AG04449 (cell line): ENCODE results near the gene NENF.
"Not testable (repeated sequence)": the region's sequence is repeated elsewhere in the genome, so short reads cannot be mapped to it uniquely, and the experiment has no call there.

Experiments used
- CTCF ChIA-PET: fragments of 350-600 bp; formaldehyde crosslinking; extraction: SDS; loops from one replicate; lab custom pipeline; 2021; ENCODE audit warnings: antibody characterized with exemption; lab: Yijun Ruan, JAX
- POLR2A ChIA-PET: fragments of 400-600, 350-600 bp; formaldehyde crosslinking; extraction: SDS; loops from one replicate; lab custom pipeline; 2020; ENCODE audit warnings: antibody characterized with exemption, inconsistent platforms; lab: Yijun Ruan, JAX
- DNase-seq: peaks from one replicate; pipeline ENCODE4 v3.0.0-alpha.2; 2010; ENCODE audit warnings: low read depth, low spot score
- H3K4me3 ChIP-seq: 2 replicates; pipeline ENCODE4 v1.5.1; 2011; ENCODE audit warnings: low read depth, mild to moderate bottlenecking, control low read depth, low read length
- CTCF ChIP-seq: IDR thresholded peaks from one replicate; pipeline ENCODE4 v1.5.1; 2011; ENCODE audit warnings: mild to moderate bottlenecking, moderate library complexity, low read length, control low read depth, inconsistent platforms; ENCODE audit not compliant: insufficient read depth; ENCODE audit errors: missing control alignments

The NENF gene

GRCh38 chr1:212477680-212478466 lies 45.2 kb downstream of the NENF start:
- no peak for DNase-seq
- CTCF ChIA-PET: interaction anchor here (0.6 to 6.1 kb wide), 71 partner anchors 7 to 797 kb away, joined by 3 to 59 read pairs (median 5); partner anchors contain the start of genes ATF3 and BATF3
- POLR2A ChIA-PET: interaction anchor here (0.8 to 1.2 kb wide), 2 partner anchors 130 to 131 kb away, joined by 4 to 13 read pairs; partner anchors contain the start of gene ATF3
- H3K4me3 ChIP-seq: no peak overlapping the region
- TF ChIP-seq CTCF: no peak

- no peak for TF ChIP-seq CTCF
- POLR2A ChIA-PET: interaction anchor here (0.8 kb wide), 1 partner anchor 130 kb away, joined by 4 read pairs; the partner anchor contains the start of gene ATF3
Observed at GRCh38 chr1:212478467-212479025, 45.8 kb downstream of the NENF start.

GRCh38 chr1:212479188-212479587 lies 46.5 kb downstream of the NENF start:
- no peak for DNase-seq
- ChIA-PET POLR2A (no interaction called here), CTCF (interaction anchor here (0.6 to 6.1 kb wide), 16 partner anchors 9 to 925 kb away, joined by 3 to 59 read pairs (median 7); partner anchors contain the start of gene ATF3)
- no peak overlapping the region for H3K4me3 ChIP-seq
- no peak for TF ChIP-seq CTCF

More at GRCh38 chr1:212478467-212479025, 45.8 kb downstream of the NENF start:
- H3K4me3 ChIP-seq: no peak overlapping the region
- CTCF ChIA-PET: interaction anchor here (0.7 to 6.1 kb wide), 36 partner anchors 9 to 798 kb away, joined by 3 to 59 read pairs (median 6); partner anchors contain the start of gene ATF3
- no peak for DNase-seq

GRCh38 chr1:212480711-212481437 lies 48.2 kb downstream of the NENF start:
- DNase-seq, H3K4me3 ChIP-seq, POLR2A ChIA-PET: not testable (repeated sequence)
- CTCF ChIA-PET: interaction anchor here (0.7 to 4.2 kb wide), 7 partner anchors 9 to 301 kb away, joined by 3 to 18 read pairs (median 3); no protein-coding TSS in a partner anchor

- no peak overlapping the region for H3K4me3 ChIP-seq
- TF ChIP-seq CTCF: no peak
- DNase-seq: no peak
- ChIA-PET POLR2A (no interaction called here), CTCF (interaction anchor here (0.9 to 4.2 kb wide), 6 partner anchors 9 to 301 kb away, joined by 3 to 18 read pairs (median 4); no protein-coding TSS in a partner anchor)
Observed at GRCh38 chr1:212481438-212481767, 48.7 kb downstream of the NENF start.

- DNase-seq: no peak
- ChIA-PET CTCF (interaction anchor here (0.9 to 2.4 kb wide), 4 partner anchors 10 to 183 kb away, joined by 3 to 6 read pairs (median 3); no protein-coding TSS in a partner anchor), POLR2A (no interaction called here)
- no peak for TF ChIP-seq CTCF
- H3K4me3 ChIP-seq: no peak overlapping the region
Observed at GRCh38 chr1:212482006-212482636, 49.4 kb downstream of the NENF start.
